Activated CD8-positive, alpha-beta memory T cell treated with anti-CD3 and anti-CD28 coated beads for 4 hours (primary cell): Measurements from ENCODE around the gene MYL11.
"Not testable (repeated sequence)": the region's sequence is repeated elsewhere in the genome, so short reads cannot be mapped to it uniquely, and the experiment has no call there.

Source experiments
- DNase-seq, 2 donors: peaks; one replicate each; pipeline ENCODE4 v3.0.0-alpha.2; 2020; ENCODE audit warnings: low read depth in 2 of 2

Gene MYL11, protein sequence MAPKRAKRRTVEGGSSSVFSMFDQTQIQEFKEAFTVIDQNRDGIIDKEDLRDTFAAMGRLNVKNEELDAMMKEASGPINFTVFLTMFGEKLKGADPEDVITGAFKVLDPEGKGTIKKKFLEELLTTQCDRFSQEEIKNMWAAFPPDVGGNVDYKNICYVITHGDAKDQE

DNA sequence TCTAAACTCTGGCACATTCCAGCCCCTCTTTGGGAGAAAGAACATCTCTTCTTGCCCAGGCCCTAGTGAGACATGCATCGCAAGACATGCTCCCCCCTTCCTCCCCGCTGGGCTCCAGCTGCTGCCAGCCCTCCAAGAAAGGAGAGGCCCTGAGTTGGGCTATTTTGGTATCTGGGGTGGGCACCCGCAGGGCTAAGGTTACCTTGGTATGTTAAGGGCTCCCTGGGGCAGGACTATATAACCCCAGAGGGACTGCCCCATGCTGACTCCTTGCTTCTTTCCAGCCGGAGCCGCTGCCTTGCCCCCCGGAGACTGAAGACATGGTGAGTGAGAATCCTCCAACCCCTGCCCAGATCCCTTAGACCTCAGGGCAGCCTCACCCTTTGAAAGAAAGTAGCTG, at the start of gene MYL11:
TSS of gene MYL11 (plus strand) at position 265 of the 400 bp plus-strand sequence. CDS start at position 321, 56 bp downstream.
- no peak for DNase-seq

DNA sequence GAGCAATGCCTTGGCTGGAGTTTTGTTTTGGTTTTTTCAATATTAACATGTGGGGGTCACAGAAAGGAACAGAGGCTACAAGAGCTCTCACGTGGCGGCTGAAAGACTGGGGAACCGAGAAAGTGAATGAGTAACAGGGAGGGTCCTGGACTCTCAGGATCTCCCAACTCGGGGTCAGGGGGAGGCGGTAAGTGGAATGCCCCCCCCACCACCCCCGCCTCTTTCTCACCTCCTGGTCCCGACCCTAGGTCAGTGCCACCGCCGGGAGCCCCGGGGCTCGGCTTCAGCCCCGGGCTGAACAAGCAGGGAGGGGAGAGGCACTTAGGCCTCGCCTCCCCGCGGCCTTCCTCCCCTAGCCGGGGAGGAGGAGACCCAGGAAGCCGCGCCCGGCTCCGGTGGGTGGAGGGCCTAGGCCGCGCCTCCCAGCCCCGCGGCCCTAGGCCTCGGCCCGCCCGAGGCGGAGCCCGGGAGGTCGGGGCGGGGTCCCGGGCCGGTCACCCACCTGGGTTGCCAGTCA, 40.1 kb upstream of the MYL11 start:
- DNase-seq = peak; percentile 67 to 71

DNA sequence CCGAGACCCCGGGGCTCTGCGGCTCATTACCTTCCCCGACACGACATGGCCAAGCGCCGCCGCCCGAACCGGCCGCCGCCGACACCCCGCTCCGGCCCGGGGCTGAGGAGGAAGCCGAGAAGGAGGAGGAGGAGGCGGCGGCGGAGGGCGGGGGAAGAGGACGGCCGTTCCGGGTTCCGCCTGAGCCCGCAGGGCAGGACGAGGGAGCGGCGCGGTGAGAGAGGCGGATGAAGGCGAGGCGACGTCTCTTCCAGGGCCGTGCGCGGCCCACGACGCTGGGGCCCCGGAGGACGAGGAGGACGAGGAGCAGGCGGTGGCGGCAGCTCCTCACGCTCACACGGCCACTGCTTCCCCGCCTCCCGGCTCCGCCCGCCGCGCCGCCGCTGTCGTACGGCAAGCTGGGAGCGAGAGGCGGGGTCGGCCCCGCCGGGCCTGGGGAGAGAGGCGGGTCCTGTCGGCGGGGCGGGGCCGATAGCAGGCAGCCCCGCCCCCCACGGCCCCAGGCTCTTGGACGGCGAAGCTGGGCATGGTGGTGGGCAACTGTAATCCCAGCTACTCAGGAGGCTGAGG, 39.5 kb upstream of the MYL11 start:
- DNase-seq = peak; percentile 58 to 65

DNA sequence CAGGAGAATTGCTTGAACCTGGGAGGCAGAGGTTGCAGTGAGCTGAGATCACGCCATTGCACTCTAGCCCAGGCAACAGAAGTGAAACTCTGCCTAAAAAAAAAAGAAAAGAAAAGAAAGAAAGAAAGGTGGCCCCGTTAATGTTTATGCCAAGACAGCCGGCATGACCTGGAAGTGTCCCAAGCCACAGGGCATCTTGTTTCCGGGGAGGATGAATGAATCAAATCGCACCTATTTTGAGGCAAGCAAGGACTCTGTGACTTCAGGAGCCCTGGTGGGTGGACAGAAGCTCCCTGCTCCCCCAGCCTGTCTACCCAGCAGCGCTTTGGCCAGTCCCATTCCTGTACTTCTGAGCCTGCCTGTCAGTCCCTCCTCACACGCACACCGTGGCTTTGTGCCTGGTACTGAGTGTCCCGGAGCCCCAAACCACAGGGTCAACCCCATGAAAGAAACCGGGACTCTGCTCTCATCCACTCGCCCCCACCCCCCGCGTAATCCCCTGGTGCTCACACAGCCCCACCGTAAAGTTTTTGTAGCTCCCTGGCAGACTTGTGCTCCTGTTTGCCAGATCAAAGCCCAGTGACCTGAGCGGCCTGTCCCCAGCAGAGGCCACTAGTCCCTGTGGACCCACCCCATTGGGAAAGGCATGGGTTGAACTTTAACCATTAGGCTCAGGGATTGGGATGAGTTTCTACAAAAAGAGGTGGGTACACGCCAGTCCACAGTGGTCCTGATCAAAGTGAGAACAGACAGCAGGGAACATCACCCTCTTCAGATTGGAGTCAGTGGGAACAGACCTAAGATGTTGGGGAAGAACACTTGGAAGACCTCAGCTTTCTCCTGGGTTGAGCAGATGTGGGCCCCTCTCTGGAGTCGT, 38.8 kb upstream of the MYL11 start:
- no peak for DNase-seq

DNA sequence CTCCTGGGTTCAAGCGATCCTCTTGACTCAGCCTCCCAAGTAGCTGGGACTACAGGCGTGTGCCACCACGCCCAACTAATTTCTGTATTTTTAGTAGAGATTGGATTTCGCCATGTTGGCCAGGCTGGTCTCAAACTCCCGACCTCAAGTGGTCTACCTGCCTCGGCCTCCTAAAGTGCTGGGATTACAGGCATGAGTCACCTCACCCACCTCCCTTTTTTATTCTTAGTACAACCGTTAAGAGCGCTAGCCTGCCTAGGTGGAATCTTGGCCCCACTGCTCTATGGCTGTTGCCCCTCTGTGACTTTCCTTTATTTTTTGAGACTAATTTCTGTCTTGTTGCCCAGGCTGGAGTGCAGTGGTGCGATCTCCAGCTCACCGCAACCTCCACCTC, 36.6 kb upstream of the MYL11 start:
- DNase-seq = not testable (repeated sequence)

DNA sequence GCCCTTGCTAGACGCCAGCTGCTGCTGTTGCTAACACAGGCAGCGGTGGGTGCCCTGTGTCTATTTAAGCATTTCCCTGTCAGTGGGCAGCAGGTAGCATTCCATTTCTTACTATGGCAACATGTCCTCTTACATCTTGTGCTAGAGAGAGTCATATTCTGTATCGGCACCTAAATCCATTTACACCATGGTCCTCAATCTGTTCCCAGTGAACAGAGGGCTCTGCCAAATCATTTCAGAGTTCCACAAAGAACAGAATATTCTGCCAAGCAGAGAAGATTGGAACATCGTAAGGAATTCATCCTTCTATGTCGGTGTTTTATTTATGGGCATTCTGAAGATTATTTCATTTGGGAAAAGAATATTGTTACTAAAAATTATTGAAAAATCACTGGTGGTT, 35.9 kb upstream of the MYL11 start:
- DNase-seq = not testable (repeated sequence)

DNA sequence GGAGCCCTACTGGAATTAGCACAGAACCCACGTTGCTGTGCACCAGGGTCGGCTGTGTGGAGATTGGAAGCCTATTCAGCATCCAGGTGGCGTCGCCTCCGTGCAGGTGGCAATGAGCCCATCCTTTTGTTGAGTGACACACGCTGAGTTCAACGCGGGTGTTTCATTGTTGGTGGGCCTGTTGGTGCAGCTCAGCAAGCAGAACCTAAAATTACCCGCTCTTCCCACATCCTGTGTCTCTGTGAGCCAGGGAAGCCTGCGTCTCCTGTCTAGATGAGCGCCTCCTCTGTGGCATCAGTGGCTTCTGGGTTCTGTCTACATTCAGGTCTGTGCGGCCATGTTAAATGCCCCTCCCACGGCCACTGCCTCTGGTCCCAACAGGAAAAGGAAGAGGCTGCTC, 34.0 kb upstream of the MYL11 start:
- DNase-seq = no peak

DNA sequence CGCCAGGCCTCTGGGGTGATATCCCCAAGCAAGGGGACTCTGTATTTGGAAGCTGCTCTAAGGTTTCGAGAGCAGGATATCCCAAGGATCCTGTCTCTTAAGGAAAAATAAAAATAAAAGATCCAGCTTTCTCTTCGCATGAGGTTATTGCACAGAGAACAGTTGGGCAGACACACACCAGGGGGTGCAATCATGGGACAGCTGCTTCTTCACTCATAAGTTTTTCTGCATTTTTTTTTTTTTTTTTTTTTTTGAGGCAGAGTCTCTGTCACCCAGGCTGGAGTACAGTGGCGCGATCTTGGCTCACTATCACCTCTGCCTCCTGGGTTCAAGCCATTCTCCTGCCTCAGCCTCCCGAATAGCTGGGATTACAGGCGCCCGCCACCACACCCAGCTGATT, 32.6 kb upstream of the MYL11 start:
- DNase-seq = not testable (repeated sequence)

DNA sequence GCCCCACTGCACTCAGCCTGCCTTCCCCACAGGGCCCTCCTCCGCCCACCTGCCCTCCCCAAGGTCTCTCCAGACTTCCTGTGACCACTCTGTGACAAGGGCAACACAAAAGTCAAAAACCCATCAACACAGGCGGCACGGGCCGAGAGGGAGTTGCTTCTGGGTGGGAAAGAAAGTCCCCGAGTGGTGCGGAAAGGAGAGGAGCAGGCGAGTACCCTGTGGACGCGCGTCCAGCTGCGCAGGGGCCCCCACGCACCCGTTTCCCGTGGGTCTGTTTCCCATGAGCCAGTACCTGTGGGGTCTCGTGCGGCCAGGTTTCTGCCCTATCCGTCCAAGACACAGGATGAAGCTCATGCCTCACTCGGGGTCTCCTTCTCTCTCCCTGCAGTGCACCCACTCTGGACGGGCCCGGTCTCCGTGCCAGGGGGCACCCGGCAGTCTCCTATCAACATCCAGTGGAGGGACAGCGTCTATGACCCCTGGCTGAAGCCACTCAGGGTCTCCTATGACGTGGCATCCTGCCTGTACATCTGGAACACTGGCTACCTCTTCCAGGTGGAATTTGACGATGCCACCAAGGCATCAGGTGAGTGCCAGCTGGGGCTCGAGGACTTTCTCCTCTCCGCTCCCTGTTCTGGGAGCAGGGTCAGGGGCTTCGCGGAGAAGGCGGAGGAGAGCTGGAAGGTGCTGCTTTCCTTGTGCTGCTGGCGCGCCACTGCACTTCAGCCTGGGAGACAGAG, 31.7 kb upstream of the MYL11 start:
- no peak for DNase-seq

DNA sequence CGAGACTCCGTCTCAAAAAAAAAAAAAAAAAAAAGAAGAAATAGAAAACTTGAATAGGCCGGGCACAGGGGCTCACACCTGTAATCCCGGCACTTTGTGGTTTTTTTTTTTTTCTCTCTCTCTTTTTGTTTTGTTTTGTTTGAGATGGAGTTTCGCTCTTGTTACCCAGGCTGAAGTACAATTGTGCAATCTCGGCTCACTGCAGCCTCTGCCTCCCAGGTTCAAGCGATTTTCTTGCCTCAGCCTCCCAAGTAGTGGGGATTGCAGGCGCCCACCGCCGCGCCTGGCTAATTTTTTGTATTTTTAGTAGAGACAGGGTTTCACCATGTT, 31.1 kb upstream of the MYL11 start:
- not testable (repeated sequence) for DNase-seq

DNA sequence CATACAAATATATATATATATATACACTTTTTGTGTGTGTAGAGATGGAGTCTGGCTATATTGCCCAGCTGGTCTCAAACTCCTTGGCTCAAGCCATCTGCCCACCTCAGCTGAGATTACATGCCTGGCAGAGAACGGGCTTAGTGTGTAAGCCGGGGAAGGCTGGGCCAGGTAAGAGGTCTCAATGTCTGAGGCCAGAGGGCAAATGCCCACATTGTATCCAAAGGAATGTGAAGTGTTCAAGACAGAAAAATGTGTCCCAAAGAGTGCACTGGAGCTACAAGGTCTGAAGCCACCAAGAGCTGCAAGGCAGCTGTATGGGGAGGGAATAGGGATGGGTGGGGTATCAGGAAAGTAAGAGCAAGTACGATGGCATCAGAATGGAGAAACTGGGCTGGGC, 28.3 kb upstream of the MYL11 start:
- DNase-seq = no peak

DNA sequence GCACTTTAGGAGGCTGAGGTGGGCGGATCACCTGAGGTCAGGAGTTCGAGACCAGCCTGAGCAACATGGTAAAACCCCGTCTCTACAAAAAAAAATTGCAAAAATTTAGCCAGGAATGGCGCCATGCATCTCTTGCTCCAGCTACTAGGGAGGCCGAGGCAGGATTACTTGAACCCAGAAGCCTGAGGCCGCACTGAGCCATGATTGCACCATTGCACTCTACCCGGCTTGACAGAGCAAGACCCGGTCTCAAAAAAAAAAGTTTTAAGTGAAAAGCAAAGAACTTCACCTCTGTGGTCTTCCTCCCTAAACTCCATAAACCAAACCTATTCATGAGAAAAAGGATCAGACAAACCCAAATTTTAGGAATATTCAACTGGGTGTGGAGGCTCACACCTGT, 26.5 kb upstream of the MYL11 start:
- DNase-seq = no peak

DNA sequence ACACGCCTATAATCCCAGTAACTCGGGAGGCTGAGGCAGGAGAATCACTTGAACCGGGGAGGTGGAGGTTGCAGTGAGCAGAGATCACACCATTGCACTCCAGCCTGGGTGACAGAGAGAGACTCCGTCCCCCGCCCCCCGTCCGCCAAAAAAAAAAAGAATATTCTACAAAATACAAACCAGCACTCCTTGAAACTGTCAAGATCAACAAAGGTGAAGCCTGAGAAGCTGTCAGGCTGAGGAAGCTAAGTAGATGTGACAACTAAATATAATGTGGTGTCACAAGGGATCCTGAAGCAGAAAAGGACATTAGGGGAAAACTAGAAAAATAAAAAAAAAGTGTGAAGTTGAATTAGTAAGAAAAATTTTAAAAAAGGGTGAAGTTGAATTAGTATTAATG, 25.7 kb upstream of the MYL11 start:
- no peak for DNase-seq

DNA sequence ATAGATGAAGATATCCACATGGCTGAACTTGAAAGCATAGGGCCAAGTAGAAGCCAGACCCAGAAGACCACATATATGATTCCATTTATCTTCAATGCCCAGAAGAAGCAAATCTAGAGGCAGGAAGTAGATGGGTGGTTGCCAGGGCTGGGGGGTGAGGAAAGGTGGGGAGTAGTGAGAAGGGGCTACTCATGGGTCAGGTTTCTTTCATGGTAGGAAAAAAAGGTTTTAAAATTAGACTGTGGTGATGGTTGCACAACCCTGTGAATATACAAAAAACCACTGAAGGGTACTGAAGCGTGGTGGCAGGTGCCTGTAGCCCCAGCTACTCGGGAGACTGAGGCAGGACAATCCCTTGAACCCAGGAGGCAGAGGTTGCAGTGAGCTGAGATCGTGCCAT, 24.9 kb upstream of the MYL11 start:
- DNase-seq = no peak

DNA sequence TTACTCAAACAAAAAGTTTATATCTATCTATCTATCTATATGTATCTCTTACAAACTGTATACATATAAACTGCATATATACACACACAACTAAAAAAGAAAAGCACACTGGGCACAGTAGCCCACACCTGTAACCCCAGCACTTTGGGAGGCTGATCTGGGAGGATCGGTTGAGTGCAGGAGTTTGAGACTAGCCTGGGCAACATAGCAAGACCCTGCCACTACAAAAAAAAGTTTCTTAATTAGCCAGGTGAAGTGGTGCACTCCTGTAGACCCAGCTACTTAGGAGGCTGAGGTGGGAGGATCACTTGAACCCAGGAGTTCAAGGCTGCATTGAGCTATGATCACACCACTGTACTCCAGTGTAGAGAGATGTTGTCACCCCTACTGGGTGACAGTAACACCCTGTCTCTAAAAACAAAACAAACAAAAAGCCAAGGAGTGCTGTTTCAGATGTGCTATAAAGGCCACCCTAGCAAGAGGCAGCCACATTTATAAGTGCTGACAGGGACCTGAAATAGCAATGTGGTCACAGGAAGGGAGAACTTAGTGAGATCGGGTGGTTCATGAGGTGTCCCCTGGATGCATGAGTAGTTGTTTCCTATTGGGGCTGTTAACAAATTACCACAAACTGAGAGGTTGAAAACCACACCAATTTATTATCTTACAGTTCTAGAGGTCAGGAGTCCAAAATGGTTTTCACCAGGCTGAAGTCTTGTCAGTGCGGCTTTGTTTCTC, 24.3 kb upstream of the MYL11 start:
- DNase-seq = no peak

DNA sequence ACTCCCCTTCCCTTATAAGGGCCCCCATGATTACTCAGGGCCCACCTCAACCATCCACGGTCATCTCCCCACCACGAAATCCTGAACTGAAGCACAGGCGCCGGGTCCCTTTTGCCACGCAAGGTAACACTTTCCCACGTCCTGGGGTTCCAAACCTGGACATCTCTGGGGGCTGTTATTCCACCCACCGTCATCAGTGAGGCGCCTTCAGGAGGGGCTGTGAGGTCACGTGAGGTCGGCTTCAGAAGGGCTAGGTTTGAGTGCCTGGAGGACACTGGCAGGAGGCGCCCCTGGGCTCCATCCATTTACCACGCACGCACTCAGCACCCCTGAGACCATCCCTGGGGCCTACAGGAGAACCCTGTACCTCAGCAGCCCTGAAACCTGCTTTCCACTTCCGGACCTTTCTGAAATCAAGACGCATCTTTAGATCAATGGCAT, 23.6 kb upstream of the MYL11 start:
- DNase-seq = no peak

DNA sequence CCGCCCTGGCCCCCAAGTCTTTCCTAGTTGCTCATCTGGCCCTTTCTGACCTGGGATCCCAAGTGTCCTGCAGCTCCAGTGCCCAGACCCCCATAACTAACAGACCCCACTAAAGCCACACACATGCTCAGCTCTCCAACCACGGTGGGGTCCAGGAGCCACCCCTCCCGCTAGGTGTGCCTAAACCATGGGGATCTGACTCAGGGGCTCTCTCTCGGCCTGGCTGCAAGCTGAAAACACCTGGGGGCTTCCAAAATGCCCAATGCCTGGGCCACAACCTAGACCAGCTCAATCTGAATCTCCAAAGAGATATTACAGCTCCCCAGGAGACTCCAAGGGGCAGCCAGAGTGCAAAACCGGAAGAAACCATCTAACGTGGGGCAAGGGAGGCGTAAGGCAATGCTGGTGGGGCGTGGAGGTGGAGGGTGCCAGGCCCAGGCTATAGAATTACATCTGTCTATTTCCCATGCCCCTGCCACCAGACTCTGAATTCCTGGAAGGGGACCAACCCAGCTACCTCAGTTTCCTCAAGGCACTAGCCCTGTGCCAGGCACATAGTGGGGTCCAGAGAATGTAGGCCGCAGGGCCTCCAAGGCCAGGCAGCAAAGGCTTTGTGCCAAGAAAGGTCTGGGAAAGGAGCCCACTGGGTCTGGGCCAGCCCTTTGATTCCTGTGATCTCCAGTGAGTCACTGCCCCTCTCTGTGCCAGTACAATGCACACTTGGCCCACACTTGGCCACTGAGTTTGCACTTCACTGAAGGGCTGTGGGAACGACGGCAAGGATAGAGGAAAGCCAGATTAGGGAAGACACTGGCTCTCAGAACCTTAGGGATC, 22.8 kb upstream of the MYL11 start:
- DNase-seq = no peak

DNA sequence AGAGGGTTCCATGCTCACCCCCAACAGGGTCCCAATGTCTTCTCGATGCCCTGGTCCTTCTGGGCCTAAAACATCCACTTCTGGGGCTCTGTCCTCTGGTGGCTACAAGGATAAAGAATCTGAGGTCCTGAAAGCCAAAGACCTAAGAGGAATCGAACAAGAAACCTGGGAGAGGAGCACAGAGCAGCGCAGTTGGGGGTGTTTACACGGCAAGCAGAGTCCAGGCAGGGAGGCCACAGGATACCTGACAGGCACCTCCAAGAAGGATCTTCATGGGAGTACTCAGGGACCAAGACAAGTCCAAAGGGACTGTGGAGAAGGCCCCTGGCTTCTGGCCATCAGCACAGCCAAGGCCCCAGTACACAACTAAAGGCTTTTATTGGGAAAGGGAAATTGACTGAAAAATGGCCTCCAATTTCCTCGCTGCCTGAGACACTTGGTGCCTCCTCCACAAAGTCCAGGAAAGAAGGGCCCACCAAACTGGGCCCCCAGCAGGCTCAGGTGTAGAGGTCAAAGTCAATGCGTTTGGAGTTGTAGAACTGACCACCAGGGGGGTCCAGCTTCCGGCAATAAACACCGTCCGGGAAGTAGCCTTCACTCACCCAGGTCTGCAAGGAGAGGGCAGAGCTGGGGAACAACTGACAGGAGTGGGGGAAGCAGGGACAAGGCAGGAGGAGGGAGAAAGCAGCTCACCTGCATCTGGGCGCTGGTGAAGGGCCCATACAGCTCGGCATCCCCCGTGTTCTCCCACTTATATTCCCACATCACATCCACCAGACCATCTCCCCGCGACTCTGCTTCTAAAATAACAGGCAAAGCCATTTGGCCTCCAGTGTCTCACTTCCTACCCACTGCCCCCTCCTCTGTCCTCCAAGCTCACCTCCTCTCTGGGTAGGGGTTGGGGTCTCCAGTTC, 21.9 kb upstream of the MYL11 start:
- no peak for DNase-seq

DNA sequence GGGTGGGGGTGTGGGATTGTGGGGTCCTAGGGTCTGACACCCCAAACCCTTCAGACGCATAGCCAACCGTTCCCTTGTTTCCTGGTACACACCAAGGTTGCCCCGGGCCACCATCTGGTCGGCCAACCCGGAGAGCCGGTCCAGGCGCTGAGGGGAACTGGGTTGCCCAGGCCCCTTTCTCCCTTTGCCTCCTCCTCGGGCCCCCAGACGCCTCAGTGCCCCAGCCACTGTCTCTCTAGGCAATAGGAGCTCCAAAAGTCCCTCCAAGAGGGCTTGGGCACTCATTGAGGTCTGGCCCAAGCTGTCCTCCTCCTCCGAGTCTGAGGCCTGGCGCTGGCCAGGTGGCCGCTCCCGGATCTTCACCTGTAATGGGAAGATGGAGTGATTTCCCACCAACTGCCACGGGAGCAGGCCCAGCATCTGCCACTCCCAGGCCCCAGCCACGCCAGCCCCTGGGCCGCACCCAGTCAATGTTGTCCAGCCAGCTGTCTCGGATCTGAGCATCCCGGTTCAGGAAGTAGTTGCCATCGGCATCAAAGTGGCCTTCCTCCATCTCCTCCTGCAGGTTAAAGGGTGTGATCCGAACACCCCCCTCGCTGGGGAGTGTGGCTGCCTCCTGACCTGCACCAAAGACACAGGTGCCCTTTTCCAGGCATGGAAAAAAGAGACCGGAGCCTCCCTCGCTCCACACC, 21.0 kb upstream of the MYL11 start:
- DNase-seq = no peak
